Measurements from ENCODE around the gene DCDC2B. TPM values are rescaled to one million over a fixed set of nuclear protein-coding genes. Genes with fewer than 3 reads are reported as not detected.

Gene DCDC2B
- polyA plus RNA-seq, 4 donors: 0.41 TPM; not detected in 3

DNA sequence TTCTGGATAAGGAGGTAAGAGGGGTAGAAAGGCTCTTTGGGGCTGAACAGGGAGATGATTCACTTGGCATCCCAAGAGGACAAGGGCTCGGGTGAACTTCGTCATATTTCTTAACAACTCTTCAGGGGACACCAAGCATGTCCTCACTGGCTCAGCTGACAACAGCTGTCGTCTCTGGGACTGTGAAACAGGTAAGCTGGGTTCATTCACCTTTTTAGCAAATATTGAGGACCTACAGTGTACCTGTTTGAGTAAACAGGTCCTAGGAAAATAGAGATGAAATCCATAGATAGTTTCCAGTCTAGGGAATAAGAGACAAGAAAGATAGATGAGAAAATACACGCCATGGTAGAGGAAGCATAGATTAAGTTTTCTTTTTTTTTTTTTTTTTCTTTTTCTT is 15.4 kb downstream of the DCDC2B start:
- no peak for FAIRE-seq
- no peaks in the 10 kb centered on the region for H3K9me3 ChIP-seq (ENCODE audit: control insufficient read depth in 2 of 2, insufficient read depth in 1 of 2, low read depth in 1 of 2, low read length in 1 of 2)
- H3K27ac ChIP-seq (ENCODE audit: low read depth in 1 of 3, low read length in 2 of 3): no peak overlapping the region
- DNase-seq: no peak
- H3K36me3 ChIP-seq (ENCODE audit: control insufficient read depth in 3 of 3, insufficient read depth in 2 of 3, low read depth in 1 of 3, low read length in 3 of 3): peaks cover 0 to 55% (median 6%) of the 10 kb centered on the region in 3 donors
- H3K4me3 ChIP-seq (ENCODE audit: low read depth in 1 of 3, low read length in 3 of 3): no peak overlapping the region
- WGBS, 3 donors: 89 to 92% (median 90%) methylated on average over 4 of the region's 4 CpGs
- H3K27me3 ChIP-seq (ENCODE audit: control insufficient read depth in 3 of 3, insufficient read depth in 3 of 3, low read length in 3 of 3): no peaks in the 10 kb centered on the region
- H3K4me1 ChIP-seq (ENCODE audit: control insufficient read depth in 3 of 3, insufficient read depth in 2 of 3, low read depth in 1 of 3, low read length in 2 of 3): peaks cover 1 to 17% (median 4%) of the 10 kb centered on the region in 3 donors

DNA sequence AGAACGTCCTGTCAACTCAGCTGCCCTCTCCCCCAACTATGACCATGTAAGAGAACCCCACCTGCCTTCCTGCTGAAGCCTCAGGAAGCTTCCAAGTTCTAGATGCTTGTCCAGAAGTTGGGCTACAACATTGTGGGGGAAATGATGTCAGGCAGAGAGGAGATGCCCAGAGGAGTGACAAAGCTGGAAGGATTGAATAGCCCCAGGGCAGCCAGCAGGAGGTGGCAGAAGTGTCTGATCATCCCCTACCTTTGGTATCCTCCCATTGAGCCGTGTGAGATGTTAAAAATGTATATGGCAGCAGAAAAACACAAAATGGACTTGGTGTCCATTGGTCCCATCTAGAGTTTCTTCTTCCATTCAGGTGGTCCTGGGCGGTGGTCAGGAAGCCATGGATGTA is 19.9 kb downstream of the DCDC2B start:
- H3K4me1 ChIP-seq (ENCODE audit: control insufficient read depth in 3 of 3, insufficient read depth in 2 of 3, low read depth in 1 of 3, low read length in 2 of 3): no peaks in the 10 kb centered on the region
- DNase-seq (no peak), FAIRE-seq (no peak)
- H3K27me3 ChIP-seq (ENCODE audit: control insufficient read depth in 3 of 3, insufficient read depth in 3 of 3, low read length in 3 of 3): no peaks in the 10 kb centered on the region
- 80 to 86% (median 82%) methylated on average over 3 of the region's 3 CpGs for WGBS, 3 donors
- peaks cover 3 to 78% (median 18%) of the 10 kb centered on the region in 3 donors for H3K36me3 ChIP-seq (ENCODE audit: control insufficient read depth in 3 of 3, insufficient read depth in 2 of 3, low read depth in 1 of 3, low read length in 3 of 3)
- no peaks in the 10 kb centered on the region for H3K9me3 ChIP-seq (ENCODE audit: control insufficient read depth in 2 of 2, insufficient read depth in 1 of 2, low read depth in 1 of 2, low read length in 1 of 2)
- no peak overlapping the region for H3K4me3 ChIP-seq (ENCODE audit: low read depth in 1 of 3, low read length in 3 of 3)
- no peak overlapping the region for H3K27ac ChIP-seq (ENCODE audit: low read depth in 1 of 3, low read length in 2 of 3)

DNA sequence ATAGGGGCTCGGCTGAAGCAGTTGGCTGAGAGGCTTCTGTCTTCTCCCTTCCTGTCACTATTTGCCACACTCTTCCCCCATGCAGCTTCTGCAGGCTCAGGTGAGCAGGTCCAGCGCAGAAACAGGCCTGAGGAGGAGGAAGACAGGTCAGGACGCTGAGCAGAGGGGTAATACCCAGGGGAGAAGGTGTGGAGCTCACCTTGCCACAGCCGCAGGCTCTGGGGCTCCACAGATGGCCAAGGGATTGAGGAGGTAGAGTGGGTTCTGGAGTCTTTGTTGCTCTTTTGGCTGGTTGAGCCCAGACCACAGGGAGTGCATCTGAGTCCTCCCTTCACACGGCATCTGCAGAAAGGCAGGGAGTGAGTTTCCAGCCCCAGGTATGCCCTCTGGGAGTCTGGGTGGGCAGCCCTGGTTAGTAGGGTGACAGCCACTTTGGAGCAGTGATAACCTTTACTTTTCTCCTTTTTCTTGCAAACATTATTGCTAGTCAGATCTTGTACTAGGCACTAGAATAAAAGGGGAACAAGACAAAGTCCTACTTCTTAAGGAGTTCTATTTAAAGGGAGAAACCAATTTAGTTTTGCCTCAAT is 23.0 kb downstream of the DCDC2B start:
- H3K4me1 ChIP-seq (ENCODE audit: control insufficient read depth in 3 of 3, insufficient read depth in 2 of 3, low read depth in 1 of 3, low read length in 2 of 3): no peaks in the 10 kb centered on the region
- DNase-seq (no peak), FAIRE-seq (no peak)
- H3K27ac ChIP-seq (ENCODE audit: low read depth in 1 of 3, low read length in 2 of 3): no peak overlapping the region
- WGBS, 3 donors: 83 to 93% (median 89%) methylated on average over 5 of the region's 5 CpGs
- peaks cover 3 to 57% (median 18%) of the 10 kb centered on the region in 3 donors for H3K36me3 ChIP-seq (ENCODE audit: control insufficient read depth in 3 of 3, insufficient read depth in 2 of 3, low read depth in 1 of 3, low read length in 3 of 3)
- no peak overlapping the region for H3K4me3 ChIP-seq (ENCODE audit: low read depth in 1 of 3, low read length in 3 of 3)
- no peaks in the 10 kb centered on the region for H3K27me3 ChIP-seq (ENCODE audit: control insufficient read depth in 3 of 3, insufficient read depth in 3 of 3, low read length in 3 of 3)
- no peaks in the 10 kb centered on the region for H3K9me3 ChIP-seq (ENCODE audit: control insufficient read depth in 2 of 2, insufficient read depth in 1 of 2, low read depth in 1 of 2, low read length in 1 of 2)

DNA sequence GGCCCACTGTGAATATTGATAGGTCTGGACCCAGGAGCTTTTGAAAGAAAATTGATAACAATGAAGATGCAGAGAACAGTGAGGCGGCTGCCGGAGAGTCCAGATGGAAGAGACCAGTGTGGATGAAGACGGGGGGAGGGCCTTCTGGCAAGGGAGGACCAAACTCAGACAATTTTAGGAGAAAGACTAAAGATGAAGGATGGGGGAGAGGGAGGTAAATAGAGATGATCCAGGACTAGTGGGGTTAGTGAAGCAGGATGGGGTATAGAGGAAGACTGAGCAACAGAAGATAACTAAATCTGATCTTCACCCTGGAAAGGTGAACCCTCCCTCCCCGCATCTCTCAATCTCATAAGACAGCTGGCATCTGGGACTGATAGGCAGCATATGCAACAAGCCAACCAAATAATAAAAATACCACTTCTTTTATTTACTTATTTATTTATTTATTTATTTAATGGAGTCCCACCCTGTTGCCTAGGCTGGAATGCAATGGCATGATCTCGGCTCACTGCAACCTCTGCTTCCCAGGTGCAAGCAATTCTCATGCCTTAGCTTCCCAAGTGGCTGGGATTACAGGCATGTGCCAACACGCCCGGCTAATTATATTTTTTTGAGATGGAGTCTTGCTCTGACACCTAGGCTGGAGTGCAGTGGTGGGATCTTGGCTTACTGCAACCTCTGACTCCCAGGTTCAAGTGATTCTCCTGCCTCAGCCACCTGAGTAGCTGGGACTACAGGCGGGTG is 23.8 kb downstream of the DCDC2B start:
- FAIRE-seq (no peak), DNase-seq (no peak)
- Histone ChIP-seq H3K9me3 (ENCODE audit: control insufficient read depth in 2 of 2, insufficient read depth in 1 of 2, low read depth in 1 of 2, low read length in 1 of 2) (no peaks in the 10 kb centered on the region), H3K27ac (ENCODE audit: low read depth in 1 of 3, low read length in 2 of 3) (no peak overlapping the region), H3K4me1 (ENCODE audit: control insufficient read depth in 3 of 3, insufficient read depth in 2 of 3, low read depth in 1 of 3, low read length in 2 of 3) (no peaks in the 10 kb centered on the region), H3K4me3 (ENCODE audit: low read depth in 1 of 3, low read length in 3 of 3) (no peak overlapping the region), H3K36me3 (ENCODE audit: control insufficient read depth in 3 of 3, insufficient read depth in 2 of 3, low read depth in 1 of 3, low read length in 3 of 3) (peaks cover 3 to 49% (median 15%) of the 10 kb centered on the region in 3 donors), H3K27me3 (ENCODE audit: control insufficient read depth in 3 of 3, insufficient read depth in 3 of 3, low read length in 3 of 3) (no peaks in the 10 kb centered on the region)
- 83 to 86% (median 84%) methylated on average over 8 of the region's 8 CpGs for WGBS, 3 donors

DNA sequence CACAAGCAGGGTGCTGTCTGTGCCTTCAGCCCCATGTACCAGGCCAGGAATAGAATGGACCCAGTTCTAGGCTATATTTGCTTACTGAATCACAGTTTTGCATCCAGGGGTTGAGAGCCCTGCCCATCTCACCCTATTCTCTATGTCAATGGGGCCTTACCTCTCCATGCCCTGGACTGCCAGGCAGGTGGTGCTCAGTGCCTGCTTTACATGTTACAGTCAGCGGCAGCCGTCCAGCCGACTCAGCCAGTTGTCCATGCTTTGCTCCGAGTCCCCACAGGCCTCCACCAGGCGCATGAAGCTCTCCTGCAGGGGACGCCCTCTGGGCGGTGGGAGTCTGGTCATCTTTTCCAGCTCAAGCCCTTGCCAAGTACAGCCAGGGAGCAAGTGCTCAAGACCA is 25.9 kb downstream of the DCDC2B start:
- Histone ChIP-seq H3K4me1 (ENCODE audit: control insufficient read depth in 3 of 3, insufficient read depth in 2 of 3, low read depth in 1 of 3, low read length in 2 of 3) (peaks cover 0 to 5% (median 0%) of the 10 kb centered on the region in 3 donors), H3K27ac (ENCODE audit: low read depth in 1 of 3, low read length in 2 of 3) (no peak overlapping the region), H3K9me3 (ENCODE audit: control insufficient read depth in 2 of 2, insufficient read depth in 1 of 2, low read depth in 1 of 2, low read length in 1 of 2) (no peaks in the 10 kb centered on the region), H3K27me3 (ENCODE audit: control insufficient read depth in 3 of 3, insufficient read depth in 3 of 3, low read length in 3 of 3) (no peaks in the 10 kb centered on the region), H3K4me3 (ENCODE audit: low read depth in 1 of 3, low read length in 3 of 3) (no peak overlapping the region), H3K36me3 (ENCODE audit: control insufficient read depth in 3 of 3, insufficient read depth in 2 of 3, low read depth in 1 of 3, low read length in 3 of 3) (peaks cover 3 to 34% (median 13%) of the 10 kb centered on the region in 3 donors)
- no peak for DNase-seq
- WGBS, 3 donors: 88 to 91% (median 89%) methylated on average over 7 of the region's 7 CpGs
- no peak for FAIRE-seq

DNA sequence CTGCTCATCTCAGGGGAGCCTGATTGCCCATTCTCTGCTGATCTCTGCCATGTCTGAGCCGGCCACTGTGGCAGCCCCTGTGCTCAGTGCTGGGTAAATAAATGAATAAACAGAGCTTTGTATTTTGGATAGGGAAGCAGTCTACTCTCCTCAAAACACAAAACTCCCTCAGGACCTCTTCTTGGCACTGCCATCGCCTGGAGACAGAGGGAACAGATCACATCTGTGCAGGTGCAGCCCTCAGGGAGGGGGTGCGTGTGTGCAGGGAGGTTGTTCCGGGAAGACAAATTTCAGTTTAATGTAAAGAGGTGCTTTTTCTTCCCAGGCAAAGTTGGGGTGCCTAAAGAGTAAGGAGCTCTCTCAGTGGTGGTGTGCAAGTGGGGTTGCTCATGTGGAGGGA is 30.4 kb downstream of the DCDC2B start:
- H3K36me3 ChIP-seq (ENCODE audit: control insufficient read depth in 3 of 3, insufficient read depth in 2 of 3, low read depth in 1 of 3, low read length in 3 of 3): peaks cover 0 to 7% (median 3%) of the 10 kb centered on the region in 3 donors
- DNase-seq (peak in 1 of 2 donors; percentile 36), FAIRE-seq (no peak)
- no peaks in the 10 kb centered on the region for H3K27me3 ChIP-seq (ENCODE audit: control insufficient read depth in 3 of 3, insufficient read depth in 3 of 3, low read length in 3 of 3)
- WGBS, 3 donors: 21 to 51% (median 36%) methylated on average over 4 of the region's 4 CpGs
- H3K4me3 ChIP-seq (ENCODE audit: low read depth in 1 of 3, low read length in 3 of 3): no peak overlapping the region
- H3K4me1 ChIP-seq (ENCODE audit: control insufficient read depth in 3 of 3, insufficient read depth in 2 of 3, low read depth in 1 of 3, low read length in 2 of 3): peaks cover 0 to 21% (median 0%) of the 10 kb centered on the region in 3 donors
- no peaks in the 10 kb centered on the region for H3K9me3 ChIP-seq (ENCODE audit: control insufficient read depth in 2 of 2, insufficient read depth in 1 of 2, low read depth in 1 of 2, low read length in 1 of 2)
- H3K27ac ChIP-seq (ENCODE audit: low read depth in 1 of 3, low read length in 2 of 3): peak overlapping the region in 1 of 3 donors; percentile 47

DNA sequence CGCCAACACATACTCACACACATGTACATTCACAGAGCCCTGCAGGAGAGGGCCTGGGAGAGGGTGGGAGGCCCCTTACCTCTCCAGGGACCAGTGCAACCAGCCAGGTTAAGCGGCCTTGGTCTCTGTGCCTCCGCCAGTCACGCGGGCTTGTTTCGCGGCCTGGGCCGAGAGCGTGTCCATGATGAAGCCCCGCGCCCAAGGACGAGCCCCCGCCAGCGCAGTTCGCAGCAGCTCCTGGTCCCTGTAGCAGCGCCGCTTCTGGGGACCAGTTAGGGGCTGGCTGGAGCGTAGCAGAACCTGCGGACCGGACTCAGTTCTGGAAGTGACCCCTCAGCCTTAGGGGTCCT is 30.9 kb downstream of the DCDC2B start:
- peak overlapping the region in 1 of 3 donors; percentile 47 for H3K27ac ChIP-seq (ENCODE audit: low read depth in 1 of 3, low read length in 2 of 3)
- peak overlapping the region in 1 of 3 donors; percentile 65 for H3K4me3 ChIP-seq (ENCODE audit: low read depth in 1 of 3, low read length in 3 of 3)
- H3K9me3 ChIP-seq (ENCODE audit: control insufficient read depth in 2 of 2, insufficient read depth in 1 of 2, low read depth in 1 of 2, low read length in 1 of 2): no peaks in the 10 kb centered on the region
- H3K4me1 ChIP-seq (ENCODE audit: control insufficient read depth in 3 of 3, insufficient read depth in 2 of 3, low read depth in 1 of 3, low read length in 2 of 3): peaks cover 0 to 21% (median 0%) of the 10 kb centered on the region in 3 donors
- FAIRE-seq (no peak), DNase-seq (no peak)
- 57 to 68% (median 63%) methylated on average over 19 to 20 of the region's 20 CpGs for WGBS, 3 donors
- H3K27me3 ChIP-seq (ENCODE audit: control insufficient read depth in 3 of 3, insufficient read depth in 3 of 3, low read length in 3 of 3): no peaks in the 10 kb centered on the region
- peaks cover 0 to 3% (median 2%) of the 10 kb centered on the region in 3 donors for H3K36me3 ChIP-seq (ENCODE audit: control insufficient read depth in 3 of 3, insufficient read depth in 2 of 3, low read depth in 1 of 3, low read length in 3 of 3)

DNA sequence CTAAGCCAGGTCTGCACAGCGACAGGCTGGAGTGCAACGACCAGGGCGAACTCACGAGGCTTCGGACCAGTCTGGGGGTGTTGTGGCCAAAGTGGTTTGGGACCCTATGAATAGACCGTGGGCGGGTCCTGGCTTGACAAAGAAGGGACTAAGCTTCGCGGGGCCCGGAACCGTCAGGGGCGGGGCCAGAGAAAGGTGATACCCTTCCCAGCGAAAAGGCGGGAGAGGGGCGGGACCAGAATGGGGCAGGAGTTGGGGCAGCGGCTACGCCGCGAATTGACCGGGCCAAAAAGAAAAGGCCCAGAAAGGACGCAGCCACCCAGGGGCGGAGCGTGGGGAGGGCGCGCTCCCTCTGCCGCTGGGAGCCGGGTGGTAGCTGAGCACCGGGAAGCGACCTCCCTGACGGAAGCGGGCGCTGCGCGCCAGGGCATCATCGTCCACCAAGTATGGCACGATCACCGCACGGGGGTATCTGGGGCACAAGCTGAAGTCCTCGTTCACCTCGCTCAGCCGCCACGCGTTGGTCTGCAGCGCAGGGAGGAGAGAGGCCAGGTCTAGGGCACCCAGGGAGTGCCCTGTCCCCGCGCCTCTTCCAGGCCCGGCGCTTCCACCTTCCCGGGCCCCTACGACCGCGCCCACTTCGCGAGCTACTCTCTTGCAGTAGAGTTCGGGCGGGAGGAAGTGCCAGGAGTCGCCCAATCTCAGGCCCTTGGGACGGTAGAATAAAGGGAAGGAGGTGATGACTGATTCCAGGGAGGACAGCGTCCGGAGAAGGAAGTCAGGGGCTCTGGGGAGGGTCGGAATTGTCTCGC is 31.5 kb downstream of the DCDC2B start:
- H3K36me3 ChIP-seq (ENCODE audit: control insufficient read depth in 3 of 3, insufficient read depth in 2 of 3, low read depth in 1 of 3, low read length in 3 of 3): peaks cover 0 to 3% (median 0%) of the 10 kb centered on the region in 3 donors
- 3 to 5% (median 4%) methylated on average over 51 to 62 of the region's 62 CpGs for WGBS, 3 donors
- H3K4me1 ChIP-seq (ENCODE audit: control insufficient read depth in 3 of 3, insufficient read depth in 2 of 3, low read depth in 1 of 3, low read length in 2 of 3): peaks cover 0 to 21% (median 0%) of the 10 kb centered on the region in 3 donors
- FAIRE-seq (no peak), DNase-seq (peak; percentile 48 to 84)
- H3K9me3 ChIP-seq (ENCODE audit: control insufficient read depth in 2 of 2, insufficient read depth in 1 of 2, low read depth in 1 of 2, low read length in 1 of 2): no peaks in the 10 kb centered on the region
- H3K27ac ChIP-seq (ENCODE audit: low read depth in 1 of 3, low read length in 2 of 3): peak overlapping the region in 2 of 3 donors; percentile 49 to 80
- H3K27me3 ChIP-seq (ENCODE audit: control insufficient read depth in 3 of 3, insufficient read depth in 3 of 3, low read length in 3 of 3): no peaks in the 10 kb centered on the region
- peak overlapping the region; percentile 48 to 67 (median 65) for H3K4me3 ChIP-seq (ENCODE audit: low read depth in 1 of 3, low read length in 3 of 3)

All from small intestine (tissue), 7 donors.